Activated CD4-positive, alpha-beta T cell treated with anti-CD3 and anti-CD28 coated beads for 36 hours (primary cell): ENCODE data around the gene MAPT. TPM values are rescaled to one million over a fixed set of nuclear protein-coding genes. Genes with fewer than 3 reads are reported as not detected.

Source experiments
- ATAC-seq: fragments of 200-7000 bp; cut with Tn5 transposase; one replicate; pipeline ENCODE4 v1.10.0; 2021; ENCODE audit warnings: mild to moderate bottlenecking, moderate library complexity
- CTCF ChIA-PET: fragments of 350-600 bp; sonication (Branson Sonifier 250); formaldehyde crosslinking; loops from one replicate; lab custom pipeline; 2021; ENCODE audit warnings: antibody characterized with exemption; lab: Charles Lee
- POLR2A ChIA-PET: fragments of 350-600 bp; sonication (Branson Sonifier 250); formaldehyde crosslinking; loops from one replicate; lab custom pipeline; 2021; ENCODE audit warnings: antibody characterized with exemption, inconsistent platforms; lab: Charles Lee
- DNase-seq: peaks from one replicate; pipeline ENCODE4 v3.0.0-alpha.2; 2020
- H3K27ac Mint-ChIP-seq: one replicate; pipeline ENCODE4 v1.8.0; 2021; ENCODE audit warnings: mixed read lengths
- H3K27me3 Mint-ChIP-seq: one replicate; pipeline ENCODE4 v1.8.0; 2021; ENCODE audit warnings: mixed read lengths
- H3K36me3 Mint-ChIP-seq: one replicate; pipeline ENCODE4 v1.8.0; 2021; ENCODE audit warnings: low read depth, mixed read lengths
- H3K4me1 Mint-ChIP-seq: one replicate; pipeline ENCODE4 v1.8.0; 2021; ENCODE audit warnings: mixed read lengths
- H3K4me3 Mint-ChIP-seq: one replicate; pipeline ENCODE4 v1.8.0; 2021; ENCODE audit warnings: mild to moderate bottlenecking, moderate library complexity, mixed read lengths
- H3K9me3 Mint-ChIP-seq: one replicate; pipeline ENCODE4 v1.8.0; 2021; ENCODE audit warnings: low read depth, mixed read lengths
- intact Hi-C, 2 experiments: fragments of 100-400 bp; cut with DNase I in 1 of 2; cut with micrococcal nuclease in 1 of 2; formaldehyde crosslinking; loops; one replicate each; pipeline versions ENCODE4 v1.14.2 to v1.15.1; 2022 to 2024; cut with DNase I, micrococcal nuclease
- total RNA-seq, 2 experiments: library from RNA; stranded (reverse); gene quantifications; one replicate each; pipeline ENCODE4 v1.2.3, GENCODE V29; 2021

MAPT gene
- total RNA-seq, 2 experiments from 2014 or later, result 0.75 to 1.7 TPM

GRCh38 chr17:45983614-45984310, 89.4 kb downstream of the MAPT start:
- no peak overlapping the region for H3K27ac Mint-ChIP-seq
- no peaks in the 10 kb centered on the region for H3K9me3 Mint-ChIP-seq
- H3K36me3 Mint-ChIP-seq, result no peaks in the 10 kb centered on the region
- POLR2A ChIA-PET, result no interaction called here
- intact Hi-C loops, result no loop called here
- H3K4me1 Mint-ChIP-seq, result no peaks in the 10 kb centered on the region
- peaks cover 2% of the 10 kb centered on the region for H3K27me3 Mint-ChIP-seq
- CTCF ChIA-PET, result no interaction called here
- ATAC-seq (no peak), DNase-seq (no peak)
- no peak overlapping the region for H3K4me3 Mint-ChIP-seq

GRCh38 chr17:45984368-45984767, 90.0 kb downstream of the MAPT start:
- H3K9me3 Mint-ChIP-seq, result no peaks in the 10 kb centered on the region
- no peak overlapping the region for H3K4me3 Mint-ChIP-seq
- no peak for DNase-seq
- no peak for ATAC-seq
- ChIA-PET POLR2A (no interaction called here), CTCF (no interaction called here)
- intact Hi-C loops, result no loop called here
- no peaks in the 10 kb centered on the region for H3K4me1 Mint-ChIP-seq
- peaks cover 2% of the 10 kb centered on the region for H3K27me3 Mint-ChIP-seq
- H3K27ac Mint-ChIP-seq, result no peak overlapping the region
- no peaks in the 10 kb centered on the region for H3K36me3 Mint-ChIP-seq

GRCh38 chr17:45985447-45985846, 91.1 kb downstream of the MAPT start:
- no peaks in the 10 kb centered on the region for H3K9me3 Mint-ChIP-seq
- ChIA-PET CTCF (no interaction called here), POLR2A (interaction anchor here (0.6 kb wide), 1 partner anchor 207 kb away, joined by 3 read pairs; no protein-coding TSS in a partner anchor)
- ATAC-seq (no peak), DNase-seq (no peak)
- H3K27ac Mint-ChIP-seq, result no peak overlapping the region
- peaks cover 2% of the 10 kb centered on the region for H3K27me3 Mint-ChIP-seq
- no peaks in the 10 kb centered on the region for H3K4me1 Mint-ChIP-seq
- intact Hi-C loops, result no loop called here
- H3K36me3 Mint-ChIP-seq, result no peaks in the 10 kb centered on the region
- no peak overlapping the region for H3K4me3 Mint-ChIP-seq

- CTCF ChIA-PET, result no interaction called here
- H3K9me3 Mint-ChIP-seq, result no peaks in the 10 kb centered on the region
- H3K4me3 Mint-ChIP-seq, result no peak overlapping the region
- ATAC-seq (no peak), DNase-seq (no peak)
- POLR2A ChIA-PET, result interaction anchor here (0.6 kb wide), 1 partner anchor 34 kb away, joined by 3 read pairs; no protein-coding TSS in a partner anchor
- no peaks in the 10 kb centered on the region for H3K36me3 Mint-ChIP-seq
- H3K4me1 Mint-ChIP-seq, result no peaks in the 10 kb centered on the region
- peaks cover 2% of the 10 kb centered on the region for H3K27me3 Mint-ChIP-seq
- no peak overlapping the region for H3K27ac Mint-ChIP-seq
- intact Hi-C loops, result no loop called here
Observed at GRCh38 chr17:45986056-45986455, 91.7 kb downstream of the MAPT start.

- no peaks in the 10 kb centered on the region for H3K36me3 Mint-ChIP-seq
- intact Hi-C loops, result no loop called here
- no peak overlapping the region for H3K27ac Mint-ChIP-seq
- ChIA-PET POLR2A (no interaction called here), CTCF (interaction anchor here (1.0 kb wide), 1 partner anchor 10 kb away, joined by 4 read pairs; no protein-coding TSS in a partner anchor)
- H3K9me3 Mint-ChIP-seq, result no peaks in the 10 kb centered on the region
- no peak overlapping the region for H3K4me3 Mint-ChIP-seq
- peaks cover 2% of the 10 kb centered on the region for H3K27me3 Mint-ChIP-seq
- ATAC-seq (no peak), DNase-seq (no peak)
- no peaks in the 10 kb centered on the region for H3K4me1 Mint-ChIP-seq
Observed at GRCh38 chr17:45987706-45988105, 93.4 kb downstream of the MAPT start.

- intact Hi-C loops, result no loop called here
- ATAC-seq (no peak), DNase-seq (no peak)
- H3K36me3 Mint-ChIP-seq, result no peaks in the 10 kb centered on the region
- no peak overlapping the region for H3K4me3 Mint-ChIP-seq
- CTCF ChIA-PET, result no interaction called here
- H3K4me1 Mint-ChIP-seq, result no peaks in the 10 kb centered on the region
- H3K27me3 Mint-ChIP-seq, result no peaks in the 10 kb centered on the region
- H3K27ac Mint-ChIP-seq, result no peak overlapping the region
- H3K9me3 Mint-ChIP-seq, result no peaks in the 10 kb centered on the region
- POLR2A ChIA-PET, result no interaction called here
Observed at GRCh38 chr17:45989759-45990158, 95.4 kb downstream of the MAPT start.

- intact Hi-C loops, result no loop called here
- no peak overlapping the region for H3K4me3 Mint-ChIP-seq
- H3K4me1 Mint-ChIP-seq, result no peaks in the 10 kb centered on the region
- no peak overlapping the region for H3K27ac Mint-ChIP-seq
- ChIA-PET CTCF (interaction anchor here (2.4 kb wide), 1 partner anchor 13 kb away, joined by 6 read pairs; no protein-coding TSS in a partner anchor), POLR2A (no interaction called here)
- DNase-seq, result no peak
- no peak for ATAC-seq
- no peaks in the 10 kb centered on the region for H3K27me3 Mint-ChIP-seq
- no peaks in the 10 kb centered on the region for H3K9me3 Mint-ChIP-seq
- H3K36me3 Mint-ChIP-seq, result no peaks in the 10 kb centered on the region
Observed at GRCh38 chr17:45990886-45991285, 96.5 kb downstream of the MAPT start.

GRCh38 chr17:45991341-45991740, 97.0 kb downstream of the MAPT start:
- H3K27me3 Mint-ChIP-seq, result no peaks in the 10 kb centered on the region

GRCh38 chr17:45992175-45992574, 97.8 kb downstream of the MAPT start:
- H3K4me3 Mint-ChIP-seq, result no peak overlapping the region
- ATAC-seq, result no peak
- CTCF ChIA-PET, result interaction anchor here (1.0 to 2.4 kb wide), 2 partner anchors 12 to 24 kb away, joined by 3 to 6 read pairs; no protein-coding TSS in a partner anchor
- H3K9me3 Mint-ChIP-seq, result no peaks in the 10 kb centered on the region
- H3K4me1 Mint-ChIP-seq, result no peaks in the 10 kb centered on the region
- H3K36me3 Mint-ChIP-seq, result no peaks in the 10 kb centered on the region
- H3K27me3 Mint-ChIP-seq, result no peaks in the 10 kb centered on the region
- POLR2A ChIA-PET, result no interaction called here
- no peak overlapping the region for H3K27ac Mint-ChIP-seq
- no peak for DNase-seq
- intact Hi-C loops, result no loop called here

More at GRCh38 chr17:45991341-45991740, 97.0 kb downstream of the MAPT start:
- H3K4me1 Mint-ChIP-seq, result no peaks in the 10 kb centered on the region
- DNase-seq (no peak), ATAC-seq (no peak)
- no peaks in the 10 kb centered on the region for H3K36me3 Mint-ChIP-seq
- no peaks in the 10 kb centered on the region for H3K9me3 Mint-ChIP-seq
- intact Hi-C loops, result no loop called here
- ChIA-PET POLR2A (no interaction called here), CTCF (interaction anchor here (2.4 kb wide), 1 partner anchor 13 kb away, joined by 6 read pairs; no protein-coding TSS in a partner anchor)
- H3K4me3 Mint-ChIP-seq, result no peak overlapping the region
- no peak overlapping the region for H3K27ac Mint-ChIP-seq

GRCh38 chr17:45992904-45993303, 98.5 kb downstream of the MAPT start:
- Mint-ChIP-seq H3K27me3 (no peaks in the 10 kb centered on the region), H3K27ac (no peak overlapping the region), H3K4me3 (no peak overlapping the region), H3K36me3 (no peaks in the 10 kb centered on the region), H3K9me3 (no peaks in the 10 kb centered on the region), H3K4me1 (no peaks in the 10 kb centered on the region)
- no peak for ATAC-seq
- ChIA-PET POLR2A (no interaction called here), CTCF (interaction anchor here (1.0 to 2.4 kb wide), 2 partner anchors 11 to 23 kb away, joined by 3 to 6 read pairs; no protein-coding TSS in a partner anchor)
- intact Hi-C loops, result no loop called here
- DNase-seq, result no peak

- Mint-ChIP-seq H3K4me1 (no peaks in the 10 kb centered on the region), H3K36me3 (no peaks in the 10 kb centered on the region), H3K27ac (no peak overlapping the region), H3K4me3 (no peak overlapping the region), H3K9me3 (no peaks in the 10 kb centered on the region), H3K27me3 (no peaks in the 10 kb centered on the region)
- DNase-seq, result no peak
- intact Hi-C loops, result no loop called here
- POLR2A ChIA-PET, result no interaction called here
- ATAC-seq, result no peak
- CTCF ChIA-PET, result no interaction called here
Observed at GRCh38 chr17:45993962-45994627, 99.7 kb downstream of the MAPT start.

- ChIA-PET CTCF (no interaction called here), POLR2A (no interaction called here)
- ATAC-seq, result no peak
- Mint-ChIP-seq H3K27ac (no peak overlapping the region), H3K4me3 (no peak overlapping the region), H3K27me3 (no peaks in the 10 kb centered on the region), H3K36me3 (no peaks in the 10 kb centered on the region), H3K9me3 (no peaks in the 10 kb centered on the region), H3K4me1 (no peaks in the 10 kb centered on the region)
- no peak for DNase-seq
- intact Hi-C loops, result no loop called here
Observed at GRCh38 chr17:45994987-45995386, 100.6 kb downstream of the MAPT start.
